Muscle of back (tissue), 13 donors: ENCODE results near the gene CD300H. TPM values are rescaled to one million over a fixed set of nuclear protein-coding genes. Genes with fewer than 3 reads are reported as not detected.

Experiments used
- DNase-seq, 3 donors: peaks; one replicate each; pipeline versions ENCODE4 v3.0.0 to v3.0.0-alpha.2; 2013
- long read RNA-seq, 9 donors: transcript quantifications; one replicate each; lab custom pipeline, GENCODE V29; 2026
- polyA plus RNA-seq, 10 donors: library from polyadenylated mRNA; unstranded; fragments of 120-200 nt; gene quantifications; one replicate each; pipeline ENCODE4 v1.2.1, GENCODE V29; 2013; ENCODE audit not compliant: insufficient read length in 10 of 10

The CD300H gene
- polyA plus RNA-seq = under 1 TPM in 1 of 10 donors, not detected in 9; 0.35 TPM
- long read RNA-seq, donor 1 = 0 reads
- long read RNA-seq, donor 2 = 0 reads
- long read RNA-seq, donor 3 = 0 reads
- long read RNA-seq, donor 4 = 0 reads
- long read RNA-seq, donor 5 = 0 reads
- long read RNA-seq, donor 6 = 0 reads
- long read RNA-seq, donor 7 = 0 reads
- long read RNA-seq, donor 8 = 0 reads
- long read RNA-seq, donor 9 = 0 reads

GRCh38 chr17:74567397-74567796 lies at the start of gene CD300H:
Gene CD300H, minus strand, starts transcription at chr17:74567509.
- DNase-seq = no peak

GRCh38 chr17:74616696-74617095 lies 49.4 kb upstream of the CD300H start:
- no peak for DNase-seq

GRCh38 chr17:74612046-74612445 lies 44.7 kb upstream of the CD300H start:
- DNase-seq = no peak

GRCh38 chr17:74610108-74610507 lies 42.8 kb upstream of the CD300H start:
- no peak for DNase-seq

GRCh38 chr17:74608511-74608910 lies 41.2 kb upstream of the CD300H start:
- DNase-seq = no peak

GRCh38 chr17:74607221-74607620 lies 39.9 kb upstream of the CD300H start:
- no peak for DNase-seq

- DNase-seq = no peak
These were observed 38.7 kb upstream of the CD300H start for GRCh38 chr17:74606050-74606449.

GRCh38 chr17:74605361-74605760 lies 38.1 kb upstream of the CD300H start:
- DNase-seq = no peak

GRCh38 chr17:74604761-74605160 lies 37.5 kb upstream of the CD300H start:
- no peak for DNase-seq

GRCh38 chr17:74604200-74604599 lies 36.9 kb upstream of the CD300H start:
- no peak for DNase-seq

GRCh38 chr17:74603746-74604145 lies 36.4 kb upstream of the CD300H start:
- no peak for DNase-seq

- DNase-seq = peak in 1 of 3 donors; percentile 22
These were observed 35.8 kb upstream of the CD300H start for GRCh38 chr17:74603037-74603635.

GRCh38 chr17:74601944-74602572 lies 34.7 kb upstream of the CD300H start:
- DNase-seq = peak in 1 of 3 donors; percentile 32

- peak in 2 of 3 donors; percentile 34 to 41 for DNase-seq
These were observed 32.2 kb upstream of the CD300H start for GRCh38 chr17:74599448-74599939.

- DNase-seq = peak in 1 of 3 donors; percentile 19
These were observed 31.7 kb upstream of the CD300H start for GRCh38 chr17:74599023-74599399.

- DNase-seq = no peak
These were observed 31.2 kb upstream of the CD300H start for GRCh38 chr17:74598346-74599022.

GRCh38 chr17:74597069-74597790 lies 29.9 kb upstream of the CD300H start:
- no peak for DNase-seq

GRCh38 chr17:74595037-74595750 lies 27.9 kb upstream of the CD300H start:
- no peak for DNase-seq

- DNase-seq = no peak
These were observed 25.0 kb upstream of the CD300H start, which contains the start of gene CD300LD for GRCh38 chr17:74592087-74592990. Gene CD300LD, minus strand, starts transcription at chr17:74592283. Its CDS starts 81 bp downstream, at chr17:74592202.

- DNase-seq = no peak
These were observed 24.2 kb upstream of the CD300H start for GRCh38 chr17:74591503-74591902.
